DMS53 treated with DMSO at 0.1 percent for 48 hours (cell line): ENCODE measurements around the gene INTS12.
"Not testable (repeated sequence)": the region's sequence is repeated elsewhere in the genome, so short reads cannot be mapped to it uniquely, and the experiment has no call there.

Experiments
- DNase-seq: peaks from one replicate; lab custom pipeline; 2025; ENCODE audit not compliant: unreplicated experiment; lab: John Stamatoyannopoulos, UW

The INTS12 gene

GRCh38 chr4:105708181-105709080 is at the start of gene INTS12, which contains the start of gene GSTCD:
INTS12 (minus strand) TSS chr4:105708689; CDS start chr4:105700005, 8,684 bp downstream.
GSTCD (plus strand) TSS chr4:105708784; CDS start chr4:105717614, 8,830 bp downstream.
- peak; percentile 58 for DNase-seq

- no peak for DNase-seq
Observed at GRCh38 chr4:105755375-105755774, 46.9 kb upstream of the INTS12 start.

GRCh38 chr4:105753361-105753760 is 44.9 kb upstream of the INTS12 start:
- no peak for DNase-seq

GRCh38 chr4:105751718-105752299 is 43.3 kb upstream of the INTS12 start:
- DNase-seq: no peak

- DNase-seq: no peak
Observed at GRCh38 chr4:105748222-105748621, 39.7 kb upstream of the INTS12 start.

GRCh38 chr4:105741548-105741947 is 33.1 kb upstream of the INTS12 start:
- no peak for DNase-seq

- DNase-seq: not testable (repeated sequence)
Observed at GRCh38 chr4:105735217-105735616, 26.7 kb upstream of the INTS12 start.

- DNase-seq: not testable (repeated sequence)
Observed at GRCh38 chr4:105729895-105730294, 21.4 kb upstream of the INTS12 start.

GRCh38 chr4:105725623-105726022 is 17.1 kb upstream of the INTS12 start:
- no peak for DNase-seq

- DNase-seq: no peak
Observed at GRCh38 chr4:105719204-105719603, 10.7 kb upstream of the INTS12 start.

GRCh38 chr4:105715692-105716278 is 7.3 kb upstream of the INTS12 start:
- peak; percentile 33 for DNase-seq

GRCh38 chr4:105714932-105715331 is 6.4 kb upstream of the INTS12 start:
- no peak for DNase-seq

- no peak for DNase-seq
Observed at GRCh38 chr4:105714071-105714521, 5.6 kb upstream of the INTS12 start.

GRCh38 chr4:105712766-105713165 is 4.3 kb upstream of the INTS12 start:
- no peak for DNase-seq

- DNase-seq: no peak
Observed at GRCh38 chr4:105710678-105711077, 2.2 kb upstream of the INTS12 start.

GRCh38 chr4:105710012-105710600 is 1.6 kb upstream of the INTS12 start:
- no peak for DNase-seq

GRCh38 chr4:105709081-105709450 is 577 bp upstream of the INTS12 start:
- no peak for DNase-seq

GRCh38 chr4:105707782-105708180 is 708 bp downstream of the INTS12 start:
- DNase-seq: no peak

GRCh38 chr4:105698607-105699006 is 9.9 kb downstream of the INTS12 start:
- DNase-seq: no peak

GRCh38 chr4:105695832-105696231 is 12.7 kb downstream of the INTS12 start:
- DNase-seq: not testable (repeated sequence)

- DNase-seq: not testable (repeated sequence)
Observed at GRCh38 chr4:105694812-105695211, 13.7 kb downstream of the INTS12 start.
